Hippocampal formation (tissue), 2 donors: ENCODE results near the gene SLC26A2.
"Not testable (repeated sequence)": the region's sequence is repeated elsewhere in the genome, so short reads cannot be mapped to it uniquely, and the experiment has no call there.

Source experiments
- DNase-seq, 2 donors: peaks; one replicate each; lab custom pipeline; 2025; lab: John Stamatoyannopoulos, UW

SLC26A2 gene

GRCh38 chr5:149936700-149937091 lies 23.9 kb upstream of the SLC26A2 start:
- no peak for DNase-seq

- no peak for DNase-seq
Measured at GRCh38 chr5:149937610-149938009, 22.9 kb upstream of the SLC26A2 start.

GRCh38 chr5:149938279-149938678 lies 22.3 kb upstream of the SLC26A2 start:
- DNase-seq: no peak

- DNase-seq: no peak
Measured at GRCh38 chr5:149938791-149939358, 21.7 kb upstream of the SLC26A2 start.

- DNase-seq: no peak
Measured at GRCh38 chr5:149939546-149939945, 21.0 kb upstream of the SLC26A2 start.

GRCh38 chr5:149940077-149940574 lies 20.4 kb upstream of the SLC26A2 start:
- DNase-seq: no peak

GRCh38 chr5:149940941-149941644 lies 19.5 kb upstream of the SLC26A2 start:
- no peak for DNase-seq

GRCh38 chr5:149941795-149942194 lies 18.8 kb upstream of the SLC26A2 start:
- DNase-seq: no peak

- no peak for DNase-seq
Measured at GRCh38 chr5:149942199-149942598, 18.4 kb upstream of the SLC26A2 start.

- DNase-seq: not testable (repeated sequence)
Measured at GRCh38 chr5:149942741-149943169, 17.8 kb upstream of the SLC26A2 start.

GRCh38 chr5:149943177-149943949 lies 17.2 kb upstream of the SLC26A2 start:
- not testable (repeated sequence) for DNase-seq

GRCh38 chr5:149944666-149945065 lies 15.9 kb upstream of the SLC26A2 start, which contains the start of gene PDE6A:
PDE6A (minus strand) TSS chr5:149944793; CDS start chr5:149944673, 120 bp downstream.
- no peak for DNase-seq

GRCh38 chr5:149946118-149946517 lies 14.4 kb upstream of the SLC26A2 start:
- DNase-seq: no peak

- no peak for DNase-seq
Measured at GRCh38 chr5:149948993-149949392, 11.6 kb upstream of the SLC26A2 start.

GRCh38 chr5:149951138-149951749 lies 9.3 kb upstream of the SLC26A2 start:
- no peak for DNase-seq

- DNase-seq: no peak
Measured at GRCh38 chr5:149953436-149954121, 7.0 kb upstream of the SLC26A2 start.

GRCh38 chr5:149954798-149955197 lies 5.8 kb upstream of the SLC26A2 start:
- DNase-seq: no peak

GRCh38 chr5:149956685-149957084 lies 3.9 kb upstream of the SLC26A2 start:
- no peak for DNase-seq

GRCh38 chr5:149957855-149958254 lies 2.7 kb upstream of the SLC26A2 start:
- no peak for DNase-seq

GRCh38 chr5:149959406-149960236 lies 937 bp upstream of the SLC26A2 start:
- peak in 1 of 2 donors; percentile 31 for DNase-seq
